GM23338 (cell line): ENCODE measurements around the gene CMSS1. TPM values are rescaled to one million over a fixed set of nuclear protein-coding genes. Genes with fewer than 3 reads are reported as not detected.

ENCODE experiments used
- ATAC-seq: fragments of 200-7000 bp; cut with Tn5 transposase; 3 replicates; pipeline ENCODE4 v1.9.1; 2020
- DNase-seq: peaks from one replicate; pipeline ENCODE4 v3.0.0-alpha.2; 2015; ENCODE audit warnings: low spot score
- H2AFZ ChIP-seq: fragments of 200-600 bp; sonication (generic); 2 replicates; pipeline ENCODE4 v1.8.0; 2016; ENCODE audit warnings: antibody characterized with exemption, mild to moderate bottlenecking, moderate library complexity
- H3F3A ChIP-seq: fragments of 200-600 bp; sonication (generic); replicated peaks from 2 replicates; pipeline ENCODE4 v1.8.0; 2017; ENCODE audit warnings: antibody characterized with exemption, mixed run types, low read depth
- H3K27ac ChIP-seq: fragments of 200-600 bp; sonication (generic); 2 replicates; pipeline ENCODE4 v1.6.1; 2016; ENCODE audit warnings: low read depth
- H3K27me3 ChIP-seq: fragments of 200-600 bp; sonication (generic); 2 replicates; pipeline ENCODE4 v1.8.0; 2016; ENCODE audit warnings: mild to moderate bottlenecking, mixed run types, moderate library complexity; ENCODE audit not compliant: insufficient read depth
- H3K36me3 ChIP-seq: fragments of 200-600 bp; sonication (generic); 2 replicates; pipeline ENCODE4 v1.8.0; 2016; ENCODE audit warnings: mild to moderate bottlenecking; ENCODE audit not compliant: insufficient read depth
- H3K4me1 ChIP-seq: fragments of 200-600 bp; sonication (generic); 2 replicates; pipeline ENCODE4 v1.8.0; 2016; ENCODE audit warnings: mild to moderate bottlenecking, moderate library complexity; ENCODE audit not compliant: insufficient read depth
- H3K4me2 ChIP-seq: fragments of 200-600 bp; sonication (generic); 2 replicates; pipeline ENCODE4 v1.7.1; 2017; ENCODE audit warnings: mixed run types
- H3K4me3 ChIP-seq: fragments of 200-600 bp; sonication (generic); 2 replicates; pipeline ENCODE4 v1.6.1; 2016; ENCODE audit warnings: mixed run types
- H3K79me2 ChIP-seq: fragments of 200-600 bp; sonication (generic); replicated peaks from 2 replicates; pipeline ENCODE4 v1.8.0; 2017; ENCODE audit warnings: mild to moderate bottlenecking; ENCODE audit not compliant: insufficient read depth
- H3K9me2 ChIP-seq: fragments of 200-600 bp; sonication (generic); 2 replicates; pipeline ENCODE4 v1.8.0; 2017; ENCODE audit not compliant: insufficient read depth
- H4K20me1 ChIP-seq: fragments of 200-600 bp; sonication (generic); replicated peaks from 2 replicates; pipeline ENCODE4 v1.8.0; 2017; ENCODE audit warnings: mild to moderate bottlenecking; ENCODE audit not compliant: insufficient read depth
- H3K27ac Mint-ChIP-seq: 2 replicates; pipeline ENCODE4 v1.8.0; 2020; ENCODE audit warnings: inconsistent platforms, mild to moderate bottlenecking, moderate library complexity, mixed read lengths
- H3K27me3 Mint-ChIP-seq: 3 replicates; pipeline ENCODE4 v1.8.0; 2022; ENCODE audit warnings: low read depth, mild to moderate bottlenecking, moderate library complexity, mixed read lengths, inconsistent platforms; ENCODE audit not compliant: insufficient read depth, poor library complexity
- H3K36me3 Mint-ChIP-seq: 3 replicates; pipeline ENCODE4 v1.8.0; 2021; ENCODE audit warnings: low read depth, mild to moderate bottlenecking, inconsistent platforms, moderate library complexity, mixed read lengths
- H3K4me1 Mint-ChIP-seq: 3 replicates; pipeline ENCODE4 v1.8.0; 2020; ENCODE audit warnings: mild to moderate bottlenecking, inconsistent platforms, mixed read lengths
- H3K4me3 Mint-ChIP-seq: 3 replicates; pipeline ENCODE4 v1.8.0; 2021; ENCODE audit warnings: moderate library complexity, mild to moderate bottlenecking, inconsistent platforms, mixed read lengths
- H3K9me3 Mint-ChIP-seq: 3 replicates; pipeline ENCODE4 v1.8.0; 2020; ENCODE audit warnings: moderate library complexity, mild to moderate bottlenecking, inconsistent platforms, mixed read lengths
- CREB1 ChIP-seq: fragments of 250-450 bp; sonication (Bioruptor Pico); IDR thresholded peaks from 2 replicates; pipeline ENCODE4 v1.5.0; 2020; ENCODE audit warnings: low read depth, mild to moderate bottlenecking, moderate library complexity
- EZH2phosphoT487 ChIP-seq: fragments of 200-600 bp; sonication (generic); IDR thresholded peaks from one replicate; pipeline ENCODE4 v1.8.1; 2018; ENCODE audit warnings: antibody characterized with exemption; ENCODE audit not compliant: unreplicated experiment
- JUNB ChIP-seq: IDR thresholded peaks from one replicate; pipeline ENCODE4 v1.6.1; 2016; ENCODE audit warnings: antibody characterized with exemption; ENCODE audit not compliant: unreplicated experiment
- POLR2AphosphoS5 ChIP-seq: IDR thresholded peaks from 2 replicates; pipeline ENCODE4 v1.6.1; 2016; ENCODE audit warnings: antibody characterized with exemption, low read depth
- ZNF114 ChIP-seq: fragments of 250-450 bp; sonication (Bioruptor Pico); IDR thresholded peaks from 2 replicates; pipeline ENCODE4 v1.5.0; 2020; ENCODE audit warnings: mild to moderate bottlenecking, moderate library complexity
- polyA plus RNA-seq: library from polyadenylated mRNA; unstranded; fragments of >200 nt; fragmentation: Nextera tagmentation; extraction: Ambion mirVana; gene quantifications from 2 replicates; pipeline ENCODE4 v1.2.1, GENCODE V29; 2016
- total RNA-seq: library from RNA; depleted of rRNA; stranded (reverse); fragments of >200 nt; shearing (Covaris generic); gene quantifications from 2 replicates; pipeline ENCODE4 v1.2.3, GENCODE V29; 2014
- TF ChIP-seq, protein P1 (sequence below): fragments of 250-450 bp; sonication (Bioruptor Pico); IDR thresholded peaks from 2 replicates; pipeline ENCODE4 v1.5.0; 2020; ENCODE audit warnings: mild to moderate bottlenecking, moderate library complexity
- TF ChIP-seq, protein P2 (sequence below), 2 experiments: fragments of 200-600 bp in 1 of 2; sonication (generic) in 1 of 2; conservative IDR thresholded peaks; 2 replicates each; pipeline versions ENCODE4 v1.5.1 to v1.6.1; 2016 to 2017; ENCODE audit warnings: antibody characterized with exemption in 2 of 2, low read depth in 2 of 2, mild to moderate bottlenecking in 2 of 2, moderate library complexity in 1 of 2

The CMSS1 gene
- total and polyA plus RNA-seq, 2 experiments from 2014 or later = 39.4 to 187 TPM

- no peaks in the 10 kb centered on the region for H3K36me3 Mint-ChIP-seq
- no peaks in the 10 kb centered on the region for H3K9me3 Mint-ChIP-seq
- Histone ChIP-seq H3K36me3 (no peaks in the 10 kb centered on the region), H3K27me3 (no peaks in the 10 kb centered on the region), H3K4me2 (no peak overlapping the region), H3K4me3 (no peak overlapping the region), H3K9me2 (peaks cover 12% of the 10 kb centered on the region), H2AFZ (peak overlapping the region; percentile 24; the same call in 1 of the 2 replicates), H3K4me1 (peaks cover 6% of the 10 kb centered on the region; the same call in 1 of the 2 replicates), H3K27ac (no peak overlapping the region), H3F3A (no peaks in the 10 kb centered on the region), H3K79me2 (no peaks in the 10 kb centered on the region), H4K20me1 (no peaks in the 10 kb centered on the region)
- H3K27ac Mint-ChIP-seq = no peak overlapping the region; the same call in 1 of the 2 replicates
- ATAC-seq = no peak
- no peaks in the 10 kb centered on the region for H3K27me3 Mint-ChIP-seq
- no peak overlapping the region for H3K4me3 Mint-ChIP-seq
- TF ChIP-seq JUNB (no peak), ZNF114 (no peak), POLR2AphosphoS5 (no peak), CREB1 (CRISPR knock-in tag) (no peak), EZH2phosphoT487 (no peak)
- TF ChIP-seq, protein P1, sequence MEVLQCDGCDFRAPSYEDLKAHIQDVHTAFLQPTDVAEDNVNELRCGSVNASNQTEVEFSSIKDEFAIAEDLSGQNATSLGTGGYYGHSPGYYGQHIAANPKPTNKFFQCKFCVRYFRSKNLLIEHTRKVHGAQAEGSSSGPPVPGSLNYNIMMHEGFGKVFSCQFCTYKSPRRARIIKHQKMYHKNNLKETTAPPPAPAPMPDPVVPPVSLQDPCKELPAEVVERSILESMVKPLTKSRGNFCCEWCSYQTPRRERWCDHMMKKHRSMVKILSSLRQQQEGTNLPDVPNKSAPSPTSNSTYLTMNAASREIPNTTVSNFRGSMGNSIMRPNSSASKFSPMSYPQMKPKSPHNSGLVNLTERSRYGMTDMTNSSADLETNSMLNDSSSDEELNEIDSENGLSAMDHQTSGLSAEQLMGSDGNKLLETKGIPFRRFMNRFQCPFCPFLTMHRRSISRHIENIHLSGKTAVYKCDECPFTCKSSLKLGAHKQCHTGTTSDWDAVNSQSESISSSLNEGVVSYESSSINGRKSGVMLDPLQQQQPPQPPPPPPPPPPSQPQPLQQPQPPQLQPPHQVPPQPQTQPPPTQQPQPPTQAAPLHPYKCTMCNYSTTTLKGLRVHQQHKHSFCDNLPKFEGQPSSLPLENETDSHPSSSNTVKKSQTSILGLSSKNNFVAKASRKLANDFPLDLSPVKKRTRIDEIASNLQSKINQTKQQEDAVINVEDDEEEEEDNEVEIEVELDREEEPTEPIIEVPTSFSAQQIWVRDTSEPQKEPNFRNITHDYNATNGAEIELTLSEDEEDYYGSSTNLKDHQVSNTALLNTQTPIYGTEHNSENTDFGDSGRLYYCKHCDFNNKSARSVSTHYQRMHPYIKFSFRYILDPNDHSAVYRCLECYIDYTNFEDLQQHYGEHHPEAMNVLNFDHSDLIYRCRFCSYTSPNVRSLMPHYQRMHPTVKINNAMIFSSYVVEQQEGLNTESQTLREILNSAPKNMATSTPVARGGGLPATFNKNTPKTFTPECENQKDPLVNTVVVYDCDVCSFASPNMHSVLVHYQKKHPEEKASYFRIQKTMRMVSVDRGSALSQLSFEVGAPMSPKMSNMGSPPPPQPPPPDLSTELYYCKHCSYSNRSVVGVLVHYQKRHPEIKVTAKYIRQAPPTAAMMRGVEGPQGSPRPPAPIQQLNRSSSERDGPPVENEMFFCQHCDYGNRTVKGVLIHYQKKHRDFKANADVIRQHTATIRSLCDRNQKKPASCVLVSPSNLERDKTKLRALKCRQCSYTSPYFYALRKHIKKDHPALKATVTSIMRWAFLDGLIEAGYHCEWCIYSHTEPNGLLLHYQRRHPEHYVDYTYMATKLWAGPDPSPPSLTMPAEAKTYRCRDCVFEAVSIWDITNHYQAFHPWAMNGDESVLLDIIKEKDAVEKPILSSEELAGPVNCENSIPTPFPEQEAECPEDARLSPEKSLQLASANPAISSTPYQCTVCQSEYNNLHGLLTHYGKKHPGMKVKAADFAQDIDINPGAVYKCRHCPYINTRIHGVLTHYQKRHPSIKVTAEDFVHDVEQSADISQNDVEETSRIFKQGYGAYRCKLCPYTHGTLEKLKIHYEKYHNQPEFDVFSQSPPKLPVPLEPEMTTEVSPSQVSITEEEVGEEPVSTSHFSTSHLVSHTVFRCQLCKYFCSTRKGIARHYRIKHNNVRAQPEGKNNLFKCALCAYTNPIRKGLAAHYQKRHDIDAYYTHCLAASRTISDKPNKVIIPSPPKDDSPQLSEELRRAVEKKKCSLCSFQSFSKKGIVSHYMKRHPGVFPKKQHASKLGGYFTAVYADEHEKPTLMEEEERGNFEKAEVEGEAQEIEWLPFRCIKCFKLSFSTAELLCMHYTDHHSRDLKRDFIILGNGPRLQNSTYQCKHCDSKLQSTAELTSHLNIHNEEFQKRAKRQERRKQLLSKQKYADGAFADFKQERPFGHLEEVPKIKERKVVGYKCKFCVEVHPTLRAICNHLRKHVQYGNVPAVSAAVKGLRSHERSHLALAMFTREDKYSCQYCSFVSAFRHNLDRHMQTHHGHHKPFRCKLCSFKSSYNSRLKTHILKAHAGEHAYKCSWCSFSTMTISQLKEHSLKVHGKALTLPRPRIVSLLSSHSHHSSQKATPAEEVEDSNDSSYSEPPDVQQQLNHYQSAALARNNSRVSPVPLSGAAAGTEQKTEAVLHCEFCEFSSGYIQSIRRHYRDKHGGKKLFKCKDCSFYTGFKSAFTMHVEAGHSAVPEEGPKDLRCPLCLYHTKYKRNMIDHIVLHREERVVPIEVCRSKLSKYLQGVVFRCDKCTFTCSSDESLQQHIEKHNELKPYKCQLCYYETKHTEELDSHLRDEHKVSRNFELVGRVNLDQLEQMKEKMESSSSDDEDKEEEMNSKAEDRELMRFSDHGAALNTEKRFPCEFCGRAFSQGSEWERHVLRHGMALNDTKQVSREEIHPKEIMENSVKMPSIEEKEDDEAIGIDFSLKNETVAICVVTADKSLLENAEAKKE (CRISPR knock-in tag) = no peak
- TF ChIP-seq, protein P2, sequence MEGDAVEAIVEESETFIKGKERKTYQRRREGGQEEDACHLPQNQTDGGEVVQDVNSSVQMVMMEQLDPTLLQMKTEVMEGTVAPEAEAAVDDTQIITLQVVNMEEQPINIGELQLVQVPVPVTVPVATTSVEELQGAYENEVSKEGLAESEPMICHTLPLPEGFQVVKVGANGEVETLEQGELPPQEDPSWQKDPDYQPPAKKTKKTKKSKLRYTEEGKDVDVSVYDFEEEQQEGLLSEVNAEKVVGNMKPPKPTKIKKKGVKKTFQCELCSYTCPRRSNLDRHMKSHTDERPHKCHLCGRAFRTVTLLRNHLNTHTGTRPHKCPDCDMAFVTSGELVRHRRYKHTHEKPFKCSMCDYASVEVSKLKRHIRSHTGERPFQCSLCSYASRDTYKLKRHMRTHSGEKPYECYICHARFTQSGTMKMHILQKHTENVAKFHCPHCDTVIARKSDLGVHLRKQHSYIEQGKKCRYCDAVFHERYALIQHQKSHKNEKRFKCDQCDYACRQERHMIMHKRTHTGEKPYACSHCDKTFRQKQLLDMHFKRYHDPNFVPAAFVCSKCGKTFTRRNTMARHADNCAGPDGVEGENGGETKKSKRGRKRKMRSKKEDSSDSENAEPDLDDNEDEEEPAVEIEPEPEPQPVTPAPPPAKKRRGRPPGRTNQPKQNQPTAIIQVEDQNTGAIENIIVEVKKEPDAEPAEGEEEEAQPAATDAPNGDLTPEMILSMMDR (conservative IDR thresholded peaks at IDR 0.05; ENCODE audit: low read depth in 2 of 2) = no peak
- DNase-seq = no peak
- peaks cover 6% of the 10 kb centered on the region; the same call in 2 of the 3 replicates for H3K4me1 Mint-ChIP-seq
Observed at GRCh38 chr3:99776516-99777209, 41.0 kb upstream of the CMSS1 start.
